NCI-H1417 (cell line): Measurements from ENCODE around the gene NIPAL4.

Experiments
- DNase-seq, 3 experiments: peaks; one replicate each; lab custom pipeline; 2025; lab: John Stamatoyannopoulos, UW

NIPAL4 gene

GRCh38 chr5:157485340-157485739 is 25.3 kb downstream of the NIPAL4 start:
- no peak for DNase-seq

- DNase-seq: no peak
These were observed 25.8 kb downstream of the NIPAL4 start for GRCh38 chr5:157485811-157486210.

GRCh38 chr5:157486221-157486681 is 26.2 kb downstream of the NIPAL4 start:
- no peak for DNase-seq

GRCh38 chr5:157486861-157487260 is 26.8 kb downstream of the NIPAL4 start:
- DNase-seq: no peak

- DNase-seq: no peak
These were observed 27.3 kb downstream of the NIPAL4 start for GRCh38 chr5:157487358-157487757.

- no peak for DNase-seq
These were observed 31.5 kb downstream of the NIPAL4 start for GRCh38 chr5:157491471-157491995.

GRCh38 chr5:157492886-157493285 is 32.9 kb downstream of the NIPAL4 start:
- DNase-seq: no peak

- DNase-seq: no peak
These were observed 34.3 kb downstream of the NIPAL4 start for GRCh38 chr5:157494178-157494832.

- DNase-seq: no peak
These were observed 36.9 kb downstream of the NIPAL4 start for GRCh38 chr5:157496864-157497263.

GRCh38 chr5:157497875-157498611 is 38.0 kb downstream of the NIPAL4 start:
- DNase-seq: peak in 2 of 3 experiments; percentile 42 to 73

- DNase-seq: no peak
These were observed 42.2 kb downstream of the NIPAL4 start for GRCh38 chr5:157502143-157502647.

- no peak for DNase-seq
These were observed 44.0 kb downstream of the NIPAL4 start for GRCh38 chr5:157504053-157504452.

GRCh38 chr5:157505496-157505895 is 45.5 kb downstream of the NIPAL4 start:
- no peak for DNase-seq

GRCh38 chr5:157506066-157506590 is 46.1 kb downstream of the NIPAL4 start:
- DNase-seq: no peak

GRCh38 chr5:157506981-157507780 is 47.2 kb downstream of the NIPAL4 start:
- DNase-seq: no peak

- peak in 1 of 3 experiments; percentile 1 for DNase-seq
These were observed 49.1 kb downstream of the NIPAL4 start for GRCh38 chr5:157509093-157509492.

GRCh38 chr5:157509587-157509986 is 49.6 kb downstream of the NIPAL4 start:
- no peak for DNase-seq

GRCh38 chr5:157510682-157511081 is 50.7 kb downstream of the NIPAL4 start:
- DNase-seq: no peak

- DNase-seq: no peak
These were observed 51.9 kb downstream of the NIPAL4 start for GRCh38 chr5:157511651-157512644.

- no peak for DNase-seq
These were observed 53.2 kb downstream of the NIPAL4 start for GRCh38 chr5:157513182-157513581.

GRCh38 chr5:157514974-157515373 is 55.0 kb downstream of the NIPAL4 start:
- DNase-seq: no peak
